ENCODE data around the gene ZNF687. TPM values are rescaled to one million over a fixed set of nuclear protein-coding genes. Genes with fewer than 3 reads are reported as not detected.

The ZNF687 gene, protein sequence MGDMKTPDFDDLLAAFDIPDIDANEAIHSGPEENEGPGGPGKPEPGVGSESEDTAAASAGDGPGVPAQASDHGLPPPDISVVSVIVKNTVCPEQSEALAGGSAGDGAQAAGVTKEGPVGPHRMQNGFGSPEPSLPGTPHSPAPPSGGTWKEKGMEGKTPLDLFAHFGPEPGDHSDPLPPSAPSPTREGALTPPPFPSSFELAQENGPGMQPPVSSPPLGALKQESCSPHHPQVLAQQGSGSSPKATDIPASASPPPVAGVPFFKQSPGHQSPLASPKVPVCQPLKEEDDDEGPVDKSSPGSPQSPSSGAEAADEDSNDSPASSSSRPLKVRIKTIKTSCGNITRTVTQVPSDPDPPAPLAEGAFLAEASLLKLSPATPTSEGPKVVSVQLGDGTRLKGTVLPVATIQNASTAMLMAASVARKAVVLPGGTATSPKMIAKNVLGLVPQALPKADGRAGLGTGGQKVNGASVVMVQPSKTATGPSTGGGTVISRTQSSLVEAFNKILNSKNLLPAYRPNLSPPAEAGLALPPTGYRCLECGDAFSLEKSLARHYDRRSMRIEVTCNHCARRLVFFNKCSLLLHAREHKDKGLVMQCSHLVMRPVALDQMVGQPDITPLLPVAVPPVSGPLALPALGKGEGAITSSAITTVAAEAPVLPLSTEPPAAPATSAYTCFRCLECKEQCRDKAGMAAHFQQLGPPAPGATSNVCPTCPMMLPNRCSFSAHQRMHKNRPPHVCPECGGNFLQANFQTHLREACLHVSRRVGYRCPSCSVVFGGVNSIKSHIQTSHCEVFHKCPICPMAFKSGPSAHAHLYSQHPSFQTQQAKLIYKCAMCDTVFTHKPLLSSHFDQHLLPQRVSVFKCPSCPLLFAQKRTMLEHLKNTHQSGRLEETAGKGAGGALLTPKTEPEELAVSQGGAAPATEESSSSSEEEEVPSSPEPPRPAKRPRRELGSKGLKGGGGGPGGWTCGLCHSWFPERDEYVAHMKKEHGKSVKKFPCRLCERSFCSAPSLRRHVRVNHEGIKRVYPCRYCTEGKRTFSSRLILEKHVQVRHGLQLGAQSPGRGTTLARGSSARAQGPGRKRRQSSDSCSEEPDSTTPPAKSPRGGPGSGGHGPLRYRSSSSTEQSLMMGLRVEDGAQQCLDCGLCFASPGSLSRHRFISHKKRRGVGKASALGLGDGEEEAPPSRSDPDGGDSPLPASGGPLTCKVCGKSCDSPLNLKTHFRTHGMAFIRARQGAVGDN
- 10 to 100 TPM; 43.0 to 49.8 TPM for total RNA-seq
- polyA plus RNA-seq (2013, experiment 1 of 2): 24.3 TPM
- polyA plus RNA-seq (2013, experiment 2 of 2): 22.2 TPM
- long read RNA-seq, experiment 1, full-length matches to known transcripts: 1 of 13 reads
- long read RNA-seq, experiment 1, partial matches to known transcripts: 12 of 13 reads
- long read RNA-seq, experiment 1, other reads (novel, unspliced or antisense): 0 of 13 reads
- long read RNA-seq, experiment 2, full-length matches to known transcripts: 5 of 12 reads
- long read RNA-seq, experiment 2, partial matches to known transcripts: 3 of 12 reads
- long read RNA-seq, experiment 2, other reads (novel, unspliced or antisense): 4 of 12 reads
- long read RNA-seq, experiment 3, full-length matches to known transcripts: 1 of 4 reads
- long read RNA-seq, experiment 3, partial matches to known transcripts: 3 of 4 reads
- long read RNA-seq, experiment 3, other reads (novel, unspliced or antisense): 0 of 4 reads
- long read RNA-seq, experiment 4, partial matches to known transcripts: 2 of 2 reads
- long read RNA-seq, experiment 4, other reads (novel, unspliced or antisense): 0 of 2 reads

DNA sequence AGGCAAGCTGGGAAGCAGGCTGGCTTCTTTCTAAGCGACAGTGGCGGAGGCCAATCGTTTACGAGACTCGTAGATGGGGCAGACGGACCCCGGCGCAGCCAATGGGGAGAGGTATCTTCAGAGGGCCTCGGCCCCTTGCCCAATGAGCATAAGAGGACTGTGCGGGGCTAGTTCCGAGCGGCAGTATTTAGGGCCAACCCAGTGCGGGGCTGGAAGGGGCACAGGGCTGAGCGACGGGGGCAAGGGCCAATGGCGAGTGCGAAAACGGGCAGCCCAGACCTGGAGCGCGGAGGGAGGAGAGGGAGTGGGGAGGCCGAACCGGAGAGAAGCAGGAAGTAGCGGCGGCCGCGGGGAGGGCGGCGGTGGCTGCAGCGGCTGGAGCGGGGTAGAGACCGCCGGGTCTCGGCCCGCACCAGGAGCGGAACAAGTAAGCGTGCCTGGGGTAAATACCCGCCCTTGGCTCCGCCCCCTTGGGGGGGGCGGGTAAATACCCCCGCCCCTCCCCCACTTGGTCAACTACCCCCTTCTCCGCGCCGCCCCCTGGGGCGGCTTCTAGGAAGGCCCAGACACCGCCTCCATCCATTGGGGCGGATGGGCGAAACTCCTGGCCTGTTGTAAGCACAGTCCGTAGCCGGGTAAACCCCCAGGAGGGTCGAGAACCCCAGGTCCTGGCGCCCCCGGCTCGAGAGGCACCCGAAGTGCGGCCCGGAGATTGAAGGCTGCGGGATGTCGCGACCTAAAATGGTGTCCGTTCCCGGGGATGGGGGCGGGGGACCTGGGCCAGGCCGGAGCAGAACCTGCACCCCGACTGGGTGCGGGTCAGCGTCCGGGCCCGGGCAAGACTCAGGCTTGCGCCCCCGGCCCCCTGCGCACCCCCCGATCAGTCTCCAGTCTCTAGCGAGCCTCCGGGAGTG is at the start of gene ZNF687:
ZNF687 (plus strand) TSS at position 331 of the 914 bp plus-strand sequence. CDS start 3,993 bp downstream, outside the sequence.
- Histone ChIP-seq H3K4me1 (ENCODE audit: control insufficient read depth, insufficient read depth, low read length) (peaks cover 4% of the 10 kb centered on the region), H3K9me3 (ENCODE audit: control insufficient read depth, low read length) (no peaks in the 10 kb centered on the region), H3K27ac (ENCODE audit: low read depth, low read length) (peak within 1 kb of the TSS; percentile 96), H3K4me3 (ENCODE audit: low read length) (peak within 1 kb of the TSS; percentile 93), H3K36me3 (ENCODE audit: control insufficient read depth, insufficient read depth, low read length) (peaks cover 21% of the 10 kb centered on the region), H3K9ac (ENCODE audit: extremely low read depth, low read length, poor library complexity, severe bottlenecking) (peak within 1 kb of the TSS; percentile 93), H3K27me3 (ENCODE audit: control insufficient read depth, insufficient read depth, low read length, poor library complexity, severe bottlenecking) (no peaks in the 10 kb centered on the region)
- Mint-ChIP-seq H3K27ac (peak within 1 kb of the TSS; percentile 100), H3K4me3 (peak within 1 kb of the TSS; percentile 92), H3K27me3 (ENCODE audit: insufficient read depth) (peaks cover 6% of the 10 kb centered on the region), H3K4me1 (peaks cover 13% of the 10 kb centered on the region), H3K9me3 (no peaks in the 10 kb centered on the region), H3K36me3 (ENCODE audit: low read depth) (peaks cover 18% of the 10 kb centered on the region)
- peak; percentile 100 for DNase-seq
- TF ChIP-seq, protein P1, sequence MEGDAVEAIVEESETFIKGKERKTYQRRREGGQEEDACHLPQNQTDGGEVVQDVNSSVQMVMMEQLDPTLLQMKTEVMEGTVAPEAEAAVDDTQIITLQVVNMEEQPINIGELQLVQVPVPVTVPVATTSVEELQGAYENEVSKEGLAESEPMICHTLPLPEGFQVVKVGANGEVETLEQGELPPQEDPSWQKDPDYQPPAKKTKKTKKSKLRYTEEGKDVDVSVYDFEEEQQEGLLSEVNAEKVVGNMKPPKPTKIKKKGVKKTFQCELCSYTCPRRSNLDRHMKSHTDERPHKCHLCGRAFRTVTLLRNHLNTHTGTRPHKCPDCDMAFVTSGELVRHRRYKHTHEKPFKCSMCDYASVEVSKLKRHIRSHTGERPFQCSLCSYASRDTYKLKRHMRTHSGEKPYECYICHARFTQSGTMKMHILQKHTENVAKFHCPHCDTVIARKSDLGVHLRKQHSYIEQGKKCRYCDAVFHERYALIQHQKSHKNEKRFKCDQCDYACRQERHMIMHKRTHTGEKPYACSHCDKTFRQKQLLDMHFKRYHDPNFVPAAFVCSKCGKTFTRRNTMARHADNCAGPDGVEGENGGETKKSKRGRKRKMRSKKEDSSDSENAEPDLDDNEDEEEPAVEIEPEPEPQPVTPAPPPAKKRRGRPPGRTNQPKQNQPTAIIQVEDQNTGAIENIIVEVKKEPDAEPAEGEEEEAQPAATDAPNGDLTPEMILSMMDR (conservative IDR thresholded peaks at IDR 0.05): no peak
- 0% methylated on average over 25 to 73 of the region's 74 CpGs for WGBS, 2 experiments (ENCODE audit: insufficient coverage in 1 of 2, insufficient read length in 1 of 2)

DNA sequence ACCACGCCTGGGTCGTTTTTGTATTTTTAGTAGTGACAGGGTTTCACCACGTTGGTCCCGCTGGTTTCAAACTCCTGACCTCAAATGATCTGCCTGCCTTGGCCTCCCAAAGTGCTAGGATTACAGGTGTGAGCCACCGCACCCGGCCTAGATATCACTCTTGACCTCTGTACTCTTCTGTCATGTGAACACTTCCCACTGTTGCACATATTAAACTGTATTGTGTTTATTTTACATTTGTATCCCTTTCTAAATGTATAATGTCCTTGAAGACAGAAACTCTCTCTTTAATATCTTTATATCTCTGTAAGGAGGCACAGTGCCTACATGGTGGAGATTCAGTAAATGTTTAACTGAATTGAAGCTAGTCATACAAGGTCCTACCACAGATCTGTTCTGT is 46.9 kb upstream of the ZNF687 start:
- Mint-ChIP-seq H3K36me3 (ENCODE audit: low read depth) (peaks cover 92% of the 10 kb centered on the region), H3K9me3 (no peaks in the 10 kb centered on the region), H3K4me1 (no peaks in the 10 kb centered on the region), H3K27me3 (ENCODE audit: insufficient read depth) (no peaks in the 10 kb centered on the region), H3K4me3 (no peak overlapping the region), H3K27ac (no peak overlapping the region)
- Histone ChIP-seq H3K36me3 (ENCODE audit: control insufficient read depth, insufficient read depth, low read length) (peaks cover 93% of the 10 kb centered on the region), H3K9ac (ENCODE audit: extremely low read depth, low read length, poor library complexity, severe bottlenecking) (no peak overlapping the region), H3K4me3 (ENCODE audit: low read length) (no peak overlapping the region), H3K4me1 (ENCODE audit: control insufficient read depth, insufficient read depth, low read length) (no peaks in the 10 kb centered on the region), H3K27ac (ENCODE audit: low read depth, low read length) (no peak overlapping the region), H3K9me3 (ENCODE audit: control insufficient read depth, low read length) (no peaks in the 10 kb centered on the region), H3K27me3 (ENCODE audit: control insufficient read depth, insufficient read depth, low read length, poor library complexity, severe bottlenecking) (no peaks in the 10 kb centered on the region)
- TF ChIP-seq, protein P1 (conservative IDR thresholded peaks at IDR 0.05): no peak
- no peak for DNase-seq
- 82 to 88% methylated on average over 6 of the region's 6 CpGs for WGBS, 2 experiments (ENCODE audit: insufficient coverage in 1 of 2, insufficient read length in 1 of 2)

All from endodermal cell (in vitro differentiated cells).